Mesothelial cell of epicardium (in vitro differentiated cells): ENCODE data around the gene TPM3. TPM values are rescaled to one million over a fixed set of nuclear protein-coding genes. Genes with fewer than 3 reads are reported as not detected.
A peak's percentile ranks its signal among the peaks of the same experiment; 100 is the strongest.

Source experiments
- DNase-seq, 2 experiments: peaks; one replicate each; pipeline ENCODE4 v3.0.0; 2021; ENCODE audit warnings: low spot score in 2 of 2; ENCODE audit not compliant: unreplicated experiment in 2 of 2
- H3K27ac Mint-ChIP-seq: 2 replicates; pipeline ENCODE4 v1.8.0; 2021; ENCODE audit warnings: mixed read lengths
- H3K27me3 Mint-ChIP-seq: 2 replicates; pipeline ENCODE4 v1.8.0; 2021; ENCODE audit warnings: low read depth, mixed read lengths
- H3K36me3 Mint-ChIP-seq: 2 replicates; pipeline ENCODE4 v1.8.0; 2021; ENCODE audit warnings: mixed read lengths
- H3K4me1 Mint-ChIP-seq: 2 replicates; pipeline ENCODE4 v1.8.0; 2021; ENCODE audit warnings: mixed read lengths
- H3K4me3 Mint-ChIP-seq: 2 replicates; pipeline ENCODE4 v1.8.0; 2021; ENCODE audit warnings: mild to moderate bottlenecking, moderate library complexity, mixed read lengths
- H3K9me3 Mint-ChIP-seq: 2 replicates; pipeline ENCODE4 v1.8.0; 2021; ENCODE audit warnings: mixed read lengths
- CTCF ChIP-seq: fragments of 200-600 bp; sonication (generic); IDR thresholded peaks from one replicate; pipeline ENCODE4 v1.5.0; 2021; ENCODE audit warnings: antibody characterized with exemption; ENCODE audit not compliant: unreplicated experiment
- total RNA-seq: library from RNA; stranded (reverse); gene quantifications from 3 replicates; pipeline ENCODE4 v1.2.1, GENCODE V29; 2021

Gene TPM3
- total RNA-seq, 1 donor from 2014 or later: 197 TPM

- peaks cover 50% of the 10 kb centered on the region for H3K36me3 Mint-ChIP-seq
- no peaks in the 10 kb centered on the region for H3K9me3 Mint-ChIP-seq
Observed at GRCh38 chr1:154171880-154172279, 20.0 kb downstream of the TPM3 start.

DNA sequence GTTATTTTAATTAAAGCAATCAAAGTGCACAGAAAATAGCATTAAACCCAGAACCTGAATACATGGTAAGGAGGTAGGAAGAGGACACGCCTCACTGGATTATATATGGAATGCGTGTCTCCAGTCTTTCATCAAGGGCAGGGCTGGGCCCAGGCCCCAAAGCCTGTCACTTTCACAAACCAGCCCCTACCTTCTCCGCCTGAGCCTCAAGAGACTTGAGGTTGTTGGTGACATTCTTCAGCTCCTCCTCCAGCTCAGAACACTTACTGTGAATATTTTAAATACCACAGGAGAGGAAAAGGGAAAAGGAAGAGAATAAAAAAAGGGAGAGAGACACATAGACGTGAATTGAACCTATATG is 20.7 kb downstream of the TPM3 start:
- no peak for TF ChIP-seq CTCF
- H3K4me1 Mint-ChIP-seq: peaks cover 5% of the 10 kb centered on the region

More at GRCh38 chr1:154171880-154172279, 20.0 kb downstream of the TPM3 start:
- Mint-ChIP-seq H3K27ac (peak overlapping the region; percentile 84), H3K4me1 (peaks cover 8% of the 10 kb centered on the region), H3K27me3 (no peaks in the 10 kb centered on the region), H3K4me3 (no peak overlapping the region)
- TF ChIP-seq CTCF: no peak
- no peak for DNase-seq

DNA sequence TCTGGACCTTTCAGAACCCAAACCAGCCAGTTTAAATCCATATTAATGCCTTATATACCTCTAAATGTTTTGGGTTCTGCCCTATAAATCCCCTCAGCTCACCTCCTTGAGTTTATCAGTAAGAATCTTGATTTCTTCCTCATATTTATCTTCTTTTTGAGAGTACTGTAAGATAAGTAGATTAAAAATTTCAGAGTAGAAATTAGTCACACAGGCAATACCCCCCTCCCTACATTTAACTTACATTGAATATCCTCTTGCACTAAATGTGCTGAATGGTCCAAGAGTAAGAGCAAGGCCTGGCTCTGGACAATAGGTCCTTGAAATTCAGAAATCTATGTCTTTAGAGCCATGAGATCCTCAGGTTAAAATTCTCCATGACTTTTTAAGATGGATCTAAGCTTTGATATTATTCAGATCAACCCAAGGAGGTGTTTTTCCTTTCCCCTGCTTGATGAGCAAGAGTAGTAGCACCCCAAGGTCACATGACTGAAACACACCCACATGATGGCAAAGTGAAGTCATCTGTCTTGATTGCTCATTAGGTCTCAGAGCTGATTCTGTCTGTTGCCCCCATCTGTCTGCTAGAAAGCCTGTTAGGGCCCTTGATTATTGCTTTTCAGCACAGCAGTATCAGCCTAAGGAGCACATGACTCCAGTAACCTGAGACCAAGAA is 21.2 kb downstream of the TPM3 start:
- H3K36me3 Mint-ChIP-seq: peaks cover 57% of the 10 kb centered on the region
- no peak for TF ChIP-seq CTCF
- H3K27me3 Mint-ChIP-seq: no peaks in the 10 kb centered on the region

More for the DNA sequence above, 20.7 kb downstream of the TPM3 start:
- no peak for DNase-seq
- Mint-ChIP-seq H3K27me3 (no peaks in the 10 kb centered on the region), H3K27ac (peak overlapping the region; percentile 84), H3K9me3 (no peaks in the 10 kb centered on the region), H3K36me3 (peaks cover 52% of the 10 kb centered on the region), H3K4me3 (no peak overlapping the region)

GRCh38 chr1:154167461-154167860 is 24.4 kb downstream of the TPM3 start:
- peaks cover 5% of the 10 kb centered on the region for H3K4me1 Mint-ChIP-seq
- no peak for DNase-seq
- no peak overlapping the region for H3K27ac Mint-ChIP-seq
- no peaks in the 10 kb centered on the region for H3K9me3 Mint-ChIP-seq
- TF ChIP-seq CTCF: no peak
- H3K36me3 Mint-ChIP-seq: peaks cover 71% of the 10 kb centered on the region
- no peaks in the 10 kb centered on the region for H3K27me3 Mint-ChIP-seq
- H3K4me3 Mint-ChIP-seq: no peak overlapping the region

More for the DNA sequence above, 21.2 kb downstream of the TPM3 start:
- DNase-seq: no peak
- Mint-ChIP-seq H3K9me3 (no peaks in the 10 kb centered on the region), H3K4me3 (no peak overlapping the region), H3K4me1 (peaks cover 5% of the 10 kb centered on the region), H3K27ac (peak overlapping the region; percentile 84)

DNA sequence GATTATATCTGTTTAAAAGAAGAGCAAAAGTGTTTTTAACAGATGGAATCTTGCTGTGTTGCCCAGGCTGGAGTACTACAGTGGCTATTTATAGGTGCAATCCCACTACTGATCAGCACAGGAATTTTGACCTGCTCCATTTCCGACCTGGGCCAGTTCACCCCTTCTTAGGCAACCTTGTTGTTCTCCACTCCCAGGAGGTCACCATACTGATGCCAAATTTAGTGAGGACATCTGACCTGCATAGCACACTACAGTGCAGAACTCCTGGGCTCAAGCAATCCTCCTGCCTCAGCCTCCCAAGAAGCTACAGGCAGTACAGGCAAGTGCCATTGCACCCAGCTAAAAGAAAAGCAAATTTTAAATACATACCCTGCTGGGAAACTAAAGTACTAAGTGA is 25.7 kb downstream of the TPM3 start:
- Mint-ChIP-seq H3K4me1 (peaks cover under 1% of the 10 kb centered on the region), H3K27ac (no peak overlapping the region), H3K9me3 (no peaks in the 10 kb centered on the region), H3K27me3 (no peaks in the 10 kb centered on the region), H3K36me3 (peaks cover 64% of the 10 kb centered on the region), H3K4me3 (no peak overlapping the region)
- no peak for TF ChIP-seq CTCF
- no peak for DNase-seq

DNA sequence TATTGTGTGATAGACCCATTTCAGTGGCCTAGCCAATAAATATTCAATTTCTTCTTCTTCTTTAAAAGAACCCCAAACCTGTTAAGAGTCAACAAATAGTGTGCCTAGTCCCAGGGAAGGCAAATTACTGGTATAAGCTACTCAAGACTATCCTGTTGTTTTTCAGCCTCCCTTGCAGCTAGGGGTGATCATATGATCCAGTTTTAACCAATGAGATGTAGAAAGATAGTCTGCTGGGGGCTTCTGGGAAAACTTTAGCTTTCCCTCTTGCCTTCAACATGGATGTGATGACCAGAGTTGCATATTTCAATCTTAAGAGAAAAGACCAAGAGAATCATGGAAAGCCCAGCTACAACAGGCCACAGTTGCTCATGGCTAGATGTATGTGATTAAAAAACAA is 32.3 kb downstream of the TPM3 start:
- TF ChIP-seq CTCF: no peak
- Mint-ChIP-seq H3K27ac (no peak overlapping the region), H3K4me1 (peaks cover 5% of the 10 kb centered on the region), H3K27me3 (no peaks in the 10 kb centered on the region), H3K36me3 (peaks cover 49% of the 10 kb centered on the region), H3K4me3 (no peak overlapping the region), H3K9me3 (peaks cover 8% of the 10 kb centered on the region)
- no peak for DNase-seq
